ENCODE data around the gene VSIG10L.

GRCh38 chr19:51366389-51367254, 24.7 kb upstream of the VSIG10L start:
- TF ChIP-seq CTCF (IDR thresholded peaks at IDR 0.05) (no peak), FOXK1 (CRISPR knock-in tag; IDR thresholded peaks at IDR 0.05) (no peak), USF2 (CRISPR knock-in tag; IDR thresholded peaks at IDR 0.05) (no peak), NR2C2 (CRISPR knock-in tag; IDR thresholded peaks at IDR 0.05) (no peak), STAT6 (CRISPR knock-in tag; conservative IDR thresholded peaks at IDR 0.05; ENCODE audit: low read depth) (no peak), TEAD4 (CRISPR knock-in tag; IDR thresholded peaks at IDR 0.05) (no peak), CREB1 (CRISPR knock-in tag; IDR thresholded peaks at IDR 0.05) (no peak), ZNF423 (CRISPR knock-in tag; IDR thresholded peaks at IDR 0.05) (no peak), MAX (CRISPR knock-in tag; IDR thresholded peaks at IDR 0.05) (peak; percentile 8; the same call in 1 of the 2 replicates), ZNF138 (CRISPR knock-in tag; conservative IDR thresholded peaks at IDR 0.05) (no peak), IRF1 (CRISPR knock-in tag; IDR thresholded peaks at IDR 0.05) (no peak)

All from WTC11 (cell line).